G401.6 (cell line): ENCODE measurements around the gene S100A11.

Experiments
- FAIRE-seq: peaks from 2 replicates; lab custom pipeline; 2012; peaks lifted over from hg19 to GRCh38; lab: Jason Lieb, UNC

The S100A11 gene

GRCh38 chr1:152039461-152039860, 2.7 kb upstream of the S100A11 start:
- no peak for FAIRE-seq

GRCh38 chr1:152038871-152039270, 2.1 kb upstream of the S100A11 start:
- no peak for FAIRE-seq

- FAIRE-seq: no peak
Observed at GRCh38 chr1:152035539-152036266, 1.1 kb downstream of the S100A11 start.

GRCh38 chr1:152034654-152035538, 1.9 kb downstream of the S100A11 start:
- no peak for FAIRE-seq

DNA sequence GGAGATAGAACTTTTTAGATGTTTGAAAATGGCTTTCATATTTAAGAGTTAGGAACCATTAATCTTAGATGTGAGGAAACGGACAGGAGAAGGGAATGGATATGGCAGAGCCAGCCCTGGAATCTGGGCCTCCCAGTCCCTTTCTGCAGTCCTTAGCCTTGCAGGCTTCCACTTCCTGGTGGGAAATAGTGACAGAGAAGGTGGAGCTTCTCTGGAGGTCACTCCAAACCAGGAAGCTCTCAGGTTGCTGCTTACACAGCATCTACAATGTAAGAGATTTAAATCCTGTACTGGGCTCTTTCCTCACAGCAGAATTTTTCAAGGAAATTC, 2.5 kb downstream of the S100A11 start:
- FAIRE-seq: no peak

- FAIRE-seq: no peak
Observed at GRCh38 chr1:152029929-152030211, 6.9 kb downstream of the S100A11 start.

GRCh38 chr1:152029144-152029928, 7.5 kb downstream of the S100A11 start:
- no peak for FAIRE-seq

DNA sequence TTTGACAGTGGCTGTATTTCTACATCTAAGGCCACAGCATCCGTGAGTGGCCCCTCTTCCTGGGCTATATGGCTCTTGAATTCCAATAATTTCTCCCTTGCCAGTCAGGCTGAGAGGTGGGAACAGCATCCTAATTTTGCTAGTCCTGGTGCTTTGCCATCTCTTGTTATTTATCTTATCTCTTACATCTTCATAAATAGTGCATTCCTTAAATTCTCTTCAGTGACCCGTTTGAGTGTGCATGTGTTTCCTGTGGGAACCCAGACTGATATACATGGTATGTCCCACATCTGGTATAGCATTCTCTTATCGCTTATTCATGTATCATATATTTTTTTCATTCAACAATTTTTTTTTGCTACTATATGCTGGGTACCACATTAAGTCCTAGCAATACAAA, 9.9 kb downstream of the S100A11 start:
- no peak for FAIRE-seq

- FAIRE-seq: no peak
Observed at GRCh38 chr1:152024223-152024622, 12.6 kb downstream of the S100A11 start.

- FAIRE-seq: no peak
Observed at GRCh38 chr1:152023221-152023620, 13.6 kb downstream of the S100A11 start.

DNA sequence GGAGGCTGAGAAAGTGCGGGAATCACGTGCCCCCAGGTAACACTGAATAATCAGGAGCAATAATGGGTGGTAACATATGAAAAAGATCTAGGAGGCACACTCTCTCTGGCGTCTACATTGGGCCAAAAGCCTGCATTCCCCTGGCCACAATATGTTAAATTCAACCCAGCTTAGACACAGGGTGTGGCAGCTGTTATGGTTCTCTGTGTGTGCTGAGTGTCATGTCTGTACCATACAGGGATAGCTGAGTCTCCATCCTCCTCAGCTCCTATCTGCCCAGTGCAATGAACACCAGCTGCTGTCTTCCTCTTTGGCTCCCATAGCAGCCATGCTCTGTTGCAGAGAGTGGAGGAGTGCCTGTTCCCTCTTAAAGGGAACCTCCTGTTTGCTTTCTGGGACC, 14.3 kb downstream of the S100A11 start:
- no peak for FAIRE-seq

DNA sequence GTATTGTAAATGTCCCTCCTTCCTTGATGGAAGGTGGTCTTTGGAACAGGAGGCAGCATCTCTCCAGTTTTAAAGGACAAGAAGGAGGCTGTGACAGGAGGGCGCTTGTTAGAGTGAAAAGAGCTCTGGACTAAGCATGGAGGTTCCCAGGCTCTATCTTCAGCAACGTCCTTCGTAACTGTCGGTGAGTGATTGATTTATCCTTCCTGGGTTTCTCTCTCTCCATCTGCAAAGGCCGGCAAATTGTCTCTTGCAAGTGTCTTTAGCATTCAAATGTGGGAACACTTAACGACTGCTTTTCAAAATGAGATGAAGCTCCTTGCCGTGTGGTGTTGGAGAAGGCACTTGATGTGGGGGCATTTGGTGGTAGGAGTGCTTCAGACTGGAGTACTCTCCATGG, 15.2 kb downstream of the S100A11 start:
- FAIRE-seq: no peak

DNA sequence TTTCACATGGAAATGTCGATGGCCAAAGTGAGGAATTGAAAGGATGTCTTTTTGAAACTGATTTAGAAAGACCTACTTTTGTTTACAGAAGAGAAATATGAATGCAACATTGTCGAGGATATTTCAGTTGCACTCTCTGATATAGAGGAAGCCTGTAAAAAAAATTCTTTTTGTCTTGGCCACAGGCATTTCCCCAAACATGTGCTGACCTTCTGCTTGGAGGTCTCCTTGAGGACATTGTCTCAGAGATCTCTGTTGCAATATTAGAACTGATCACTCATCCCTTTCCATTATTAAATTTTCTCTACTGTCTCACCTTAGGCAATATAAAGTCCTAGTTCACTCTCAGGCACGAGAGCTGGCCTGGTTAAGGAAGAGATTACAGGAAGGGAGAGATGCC, 16.0 kb downstream of the S100A11 start:
- no peak for FAIRE-seq

DNA sequence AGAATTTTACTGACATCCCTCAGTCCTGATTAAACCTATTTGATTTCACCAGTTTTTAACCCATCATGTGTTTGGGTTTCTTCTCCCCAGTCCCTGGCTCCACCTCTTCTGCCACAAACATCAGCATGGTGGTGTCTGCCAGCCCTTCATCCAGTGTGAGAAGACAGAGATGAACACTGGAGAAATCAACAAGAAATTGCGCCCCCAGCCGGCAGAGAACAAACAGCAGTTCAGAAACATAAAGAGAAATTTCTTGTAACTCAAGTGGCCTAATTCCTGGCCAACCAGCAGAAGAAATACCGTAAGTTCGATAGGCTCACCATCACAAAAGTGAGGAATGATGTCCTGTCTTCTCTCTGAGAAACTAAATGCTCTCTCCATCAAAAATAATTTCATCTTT, 18.3 kb downstream of the S100A11 start:
- no peak for FAIRE-seq

GRCh38 chr1:152015766-152016165, 21.0 kb downstream of the S100A11 start:
- FAIRE-seq: no peak

DNA sequence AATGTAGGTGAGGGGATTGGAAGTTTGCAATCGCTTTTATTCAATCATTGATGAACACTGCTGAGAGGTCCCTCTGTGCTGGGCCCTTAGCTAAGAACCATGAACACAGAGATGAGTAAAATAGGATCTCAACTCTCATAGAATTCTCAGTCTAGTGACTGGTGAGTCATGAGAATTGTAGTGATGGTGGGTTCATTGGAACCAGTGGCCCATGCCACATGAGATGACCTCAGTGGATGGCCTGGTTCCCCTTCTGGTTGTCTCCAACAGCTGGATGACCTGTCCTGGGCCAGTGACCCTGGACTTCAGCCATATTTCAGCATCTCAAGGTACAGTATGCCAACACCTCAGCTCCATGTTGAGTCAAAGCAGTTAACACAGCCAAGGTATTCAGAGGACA, 21.9 kb downstream of the S100A11 start:
- no peak for FAIRE-seq

DNA sequence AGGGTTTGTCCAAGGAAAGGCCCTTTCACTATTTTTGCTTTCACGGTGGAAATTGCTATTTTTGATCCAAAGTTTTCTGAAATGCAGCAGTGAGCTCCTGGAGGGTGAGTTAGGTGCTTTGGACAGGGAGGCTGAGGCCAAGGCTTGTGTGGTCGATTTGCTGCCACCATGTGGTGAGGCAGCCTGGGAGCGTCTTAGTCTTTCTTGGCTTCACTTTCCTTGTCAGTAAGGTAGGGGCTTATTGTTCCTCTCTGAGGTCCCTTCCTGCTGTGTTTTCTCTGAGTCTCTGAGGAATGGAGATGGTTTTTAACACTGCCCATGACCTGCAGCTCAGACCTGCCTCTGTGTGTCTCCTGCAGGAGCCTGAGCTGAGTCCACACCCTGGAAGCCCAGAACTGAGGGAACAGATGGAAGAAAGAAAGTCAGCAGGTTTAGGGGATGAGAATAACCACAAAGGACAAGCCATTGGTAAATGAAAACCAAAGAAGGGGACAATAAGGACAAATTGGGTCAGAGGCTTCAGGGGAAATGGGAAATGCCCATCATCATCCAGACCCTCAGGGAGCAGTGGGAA, 23.1 kb downstream of the S100A11 start:
- FAIRE-seq: no peak

DNA sequence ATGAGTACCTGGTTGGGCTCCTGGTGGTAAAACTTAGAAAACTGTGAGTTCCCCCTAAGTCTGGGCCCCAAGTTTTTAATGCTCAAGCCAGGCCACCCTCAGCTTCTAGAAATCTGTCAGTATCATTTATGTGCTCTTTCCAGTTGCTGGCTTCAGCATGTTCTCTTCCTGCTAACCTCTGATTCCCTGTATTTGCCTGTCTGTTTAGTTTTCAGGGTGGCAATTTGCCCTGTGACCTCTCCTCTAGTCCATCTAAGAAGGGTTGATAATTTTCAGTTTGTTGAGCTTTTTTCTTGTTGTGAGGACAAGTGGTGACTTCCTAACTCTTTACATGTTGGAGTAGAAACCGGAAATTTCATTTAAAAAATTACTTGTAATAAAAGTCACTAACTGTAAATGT, 27.1 kb downstream of the S100A11 start:
- FAIRE-seq: no peak

DNA sequence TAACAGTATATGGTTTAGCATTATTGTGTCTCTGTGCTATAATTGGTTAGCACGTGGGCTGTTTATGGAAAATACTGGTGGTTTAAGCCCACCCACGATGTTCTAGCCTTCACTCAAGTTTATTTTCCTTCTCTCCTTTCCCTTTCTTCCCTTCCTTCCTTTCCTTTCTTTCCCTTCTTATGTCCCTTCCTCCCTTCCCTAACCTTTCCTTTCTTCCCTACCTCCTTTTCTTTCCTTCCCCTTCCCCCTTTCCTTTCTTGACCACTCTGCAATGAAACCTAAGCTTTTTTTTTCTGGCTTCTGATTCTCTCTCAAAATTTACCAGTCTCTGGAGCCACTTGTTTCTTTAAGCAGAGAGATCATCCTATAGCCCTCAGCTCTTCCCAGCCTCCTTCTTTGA, 29.8 kb downstream of the S100A11 start:
- FAIRE-seq: no peak

DNA sequence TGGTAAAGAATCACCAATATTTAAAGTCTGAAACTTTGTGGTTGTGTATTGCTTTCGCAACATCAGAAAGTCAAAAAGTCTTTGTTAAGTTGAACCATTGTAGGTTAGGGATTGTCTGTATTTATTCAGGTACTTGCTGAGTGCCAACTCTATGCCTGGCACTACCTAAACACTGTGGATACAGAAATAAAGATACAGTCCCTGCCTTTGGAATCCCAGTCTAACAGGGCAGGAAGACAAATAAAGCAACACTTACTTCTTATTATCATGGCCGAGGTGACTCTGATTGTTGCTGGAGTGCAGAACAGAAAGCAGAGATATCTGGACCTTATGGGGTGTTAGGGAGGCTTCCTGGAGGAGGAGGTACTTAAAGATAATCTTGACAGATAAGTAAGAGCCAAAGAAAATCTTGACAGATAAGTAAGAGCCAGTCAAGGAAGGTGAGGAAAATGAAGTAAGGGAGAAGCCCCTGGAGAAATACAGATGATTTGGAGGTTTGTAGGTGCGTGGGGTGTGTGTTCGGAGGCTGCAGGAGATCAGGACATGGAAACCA, 31.4 kb downstream of the S100A11 start:
- no peak for FAIRE-seq

DNA sequence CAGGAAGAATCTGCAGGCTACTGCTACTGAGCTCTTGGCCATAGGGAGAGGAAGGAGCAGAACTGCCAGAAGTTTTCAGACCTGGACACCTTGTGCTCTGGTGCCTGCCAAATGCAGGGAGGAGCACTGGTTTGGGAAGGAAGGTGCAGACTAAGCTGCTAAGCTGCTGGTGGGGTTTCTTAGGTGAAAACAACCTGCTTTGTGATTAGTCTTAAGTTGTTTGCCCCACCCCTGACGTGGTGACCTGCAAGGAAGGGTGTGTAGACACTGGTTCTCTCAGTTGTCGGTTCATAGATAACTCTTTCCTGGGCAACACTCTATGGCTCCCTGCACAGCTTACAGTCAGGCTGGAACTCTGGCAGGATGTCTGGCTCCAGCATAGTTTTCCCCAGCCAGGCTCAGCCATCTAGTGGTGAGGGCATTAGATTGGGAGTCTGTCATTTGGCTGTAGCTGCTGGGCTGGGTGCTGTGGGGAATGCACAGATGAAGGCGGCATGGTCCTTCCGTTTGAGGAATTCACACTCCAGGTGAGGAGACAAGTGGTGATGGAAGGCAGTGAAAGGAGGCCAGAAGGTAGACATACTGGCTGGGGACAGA, 32.9 kb downstream of the S100A11 start:
- no peak for FAIRE-seq

- FAIRE-seq: no peak
Observed at GRCh38 chr1:152002960-152003359, 33.8 kb downstream of the S100A11 start.
